AG04450 (cell line): ENCODE data around the gene CREB5. TPM values are rescaled to one million over a fixed set of nuclear protein-coding genes. Genes with fewer than 3 reads are reported as not detected.

Experiments used
- CTCF ChIA-PET: fragments of 300-600, 350-600 bp; formaldehyde crosslinking; extraction: SDS; loops from one replicate; lab custom pipeline; 2022; ENCODE audit warnings: antibody characterized with exemption, inconsistent platforms; lab: Charles Lee
- POLR2A ChIA-PET: fragments of 350-600 bp; formaldehyde crosslinking; extraction: SDS; loops from one replicate; lab custom pipeline; 2021; ENCODE audit warnings: antibody characterized with exemption, inconsistent platforms; lab: Yijun Ruan, JAX
- DNase-seq: peaks from one replicate; pipeline ENCODE4 v3.0.0-alpha.2; 2011; ENCODE audit warnings: low read depth, low spot score
- H3K27ac ChIP-seq: one replicate; pipeline ENCODE4 v1.5.1; 2012; ENCODE audit warnings: low read depth, low read length, control low read depth
- H3K27me3 ChIP-seq: one replicate; pipeline ENCODE4 v1.6.0; 2012; ENCODE audit warnings: low read length; ENCODE audit not compliant: control insufficient read depth, insufficient read depth
- H3K4me3 ChIP-seq: 2 replicates; pipeline ENCODE4 v1.5.1; 2011; ENCODE audit warnings: mild to moderate bottlenecking, low read depth, low read length, control low read depth
- H3K9me3 ChIP-seq: 2 replicates; pipeline ENCODE4 v1.5.1; 2012; ENCODE audit warnings: low read length; ENCODE audit not compliant: control insufficient read depth, insufficient read depth
- polyA plus RNA-seq: library from polyadenylated mRNA; depleted of rRNA; stranded (reverse); fragments of >200 nt; gene quantifications from 2 replicates; pipeline ENCODE4 v1.2.3, GENCODE V29; 2011
- TF ChIP-seq, protein P1 (sequence below): IDR thresholded peaks from 2 replicates; pipeline ENCODE4 v1.5.1; 2011; ENCODE audit warnings: low read depth, low read length, control low read depth, inconsistent platforms

Gene CREB5
- polyA plus RNA-seq, 1 experiment = 22.1 TPM

DNA sequence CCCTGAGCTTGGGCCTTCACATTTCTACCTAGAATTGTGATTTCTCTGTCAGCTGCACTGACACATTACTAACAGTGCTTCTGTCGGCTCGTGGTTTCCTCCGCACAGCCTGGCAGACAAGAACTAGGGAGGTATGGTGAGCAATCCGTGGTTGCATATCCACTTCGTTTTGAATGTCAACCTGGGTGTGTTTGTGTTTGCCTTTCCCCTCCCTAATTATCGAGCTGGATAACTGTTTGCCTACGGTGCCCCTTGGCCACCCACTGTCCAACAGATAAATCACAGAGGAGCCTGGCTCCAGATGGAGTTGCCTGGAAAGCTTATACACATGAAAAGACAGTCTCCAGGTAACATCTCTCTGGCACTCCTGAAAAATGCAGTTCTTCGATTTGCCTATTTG, 317.0 kb downstream of the CREB5 start:
- TF ChIP-seq, protein P1, sequence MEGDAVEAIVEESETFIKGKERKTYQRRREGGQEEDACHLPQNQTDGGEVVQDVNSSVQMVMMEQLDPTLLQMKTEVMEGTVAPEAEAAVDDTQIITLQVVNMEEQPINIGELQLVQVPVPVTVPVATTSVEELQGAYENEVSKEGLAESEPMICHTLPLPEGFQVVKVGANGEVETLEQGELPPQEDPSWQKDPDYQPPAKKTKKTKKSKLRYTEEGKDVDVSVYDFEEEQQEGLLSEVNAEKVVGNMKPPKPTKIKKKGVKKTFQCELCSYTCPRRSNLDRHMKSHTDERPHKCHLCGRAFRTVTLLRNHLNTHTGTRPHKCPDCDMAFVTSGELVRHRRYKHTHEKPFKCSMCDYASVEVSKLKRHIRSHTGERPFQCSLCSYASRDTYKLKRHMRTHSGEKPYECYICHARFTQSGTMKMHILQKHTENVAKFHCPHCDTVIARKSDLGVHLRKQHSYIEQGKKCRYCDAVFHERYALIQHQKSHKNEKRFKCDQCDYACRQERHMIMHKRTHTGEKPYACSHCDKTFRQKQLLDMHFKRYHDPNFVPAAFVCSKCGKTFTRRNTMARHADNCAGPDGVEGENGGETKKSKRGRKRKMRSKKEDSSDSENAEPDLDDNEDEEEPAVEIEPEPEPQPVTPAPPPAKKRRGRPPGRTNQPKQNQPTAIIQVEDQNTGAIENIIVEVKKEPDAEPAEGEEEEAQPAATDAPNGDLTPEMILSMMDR = no peak
- H3K9me3 ChIP-seq = no peaks in the 10 kb centered on the region
- H3K27ac ChIP-seq = no peak overlapping the region
- DNase-seq = no peak
- H3K4me3 ChIP-seq = no peak overlapping the region
- ChIA-PET CTCF (interaction anchor here (1.5 kb wide), 1 partner anchor 430 kb away, joined by 3 read pairs; no protein-coding TSS in a partner anchor), POLR2A (no interaction called here)
- H3K27me3 ChIP-seq = no peaks in the 10 kb centered on the region

DNA sequence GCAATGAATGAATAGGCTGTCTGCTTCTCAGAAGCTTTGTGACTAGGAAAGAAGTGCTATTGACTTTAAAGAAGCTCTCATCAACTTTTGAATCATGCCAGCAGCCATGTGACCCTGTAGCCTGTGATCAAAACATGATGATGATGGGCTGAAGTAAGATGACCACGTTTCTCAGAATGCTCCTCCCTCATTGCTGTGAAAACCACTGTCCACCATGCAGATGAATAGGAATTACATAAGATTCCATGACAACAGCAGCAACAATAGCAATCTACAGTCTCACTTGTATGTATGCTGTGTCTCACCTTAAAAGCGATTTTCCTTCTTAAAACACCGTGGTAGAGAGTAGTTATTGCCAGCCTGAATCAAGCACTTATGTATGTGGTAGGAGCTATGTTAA, 317.4 kb downstream of the CREB5 start:
- Histone ChIP-seq H3K27ac (no peak overlapping the region), H3K4me3 (no peak overlapping the region), H3K9me3 (no peaks in the 10 kb centered on the region), H3K27me3 (no peaks in the 10 kb centered on the region)
- TF ChIP-seq, protein P1 = no peak
- POLR2A ChIA-PET = no interaction called here
- DNase-seq = no peak
- CTCF ChIA-PET = interaction anchor here (1.5 kb wide), 1 partner anchor 430 kb away, joined by 3 read pairs; no protein-coding TSS in a partner anchor

DNA sequence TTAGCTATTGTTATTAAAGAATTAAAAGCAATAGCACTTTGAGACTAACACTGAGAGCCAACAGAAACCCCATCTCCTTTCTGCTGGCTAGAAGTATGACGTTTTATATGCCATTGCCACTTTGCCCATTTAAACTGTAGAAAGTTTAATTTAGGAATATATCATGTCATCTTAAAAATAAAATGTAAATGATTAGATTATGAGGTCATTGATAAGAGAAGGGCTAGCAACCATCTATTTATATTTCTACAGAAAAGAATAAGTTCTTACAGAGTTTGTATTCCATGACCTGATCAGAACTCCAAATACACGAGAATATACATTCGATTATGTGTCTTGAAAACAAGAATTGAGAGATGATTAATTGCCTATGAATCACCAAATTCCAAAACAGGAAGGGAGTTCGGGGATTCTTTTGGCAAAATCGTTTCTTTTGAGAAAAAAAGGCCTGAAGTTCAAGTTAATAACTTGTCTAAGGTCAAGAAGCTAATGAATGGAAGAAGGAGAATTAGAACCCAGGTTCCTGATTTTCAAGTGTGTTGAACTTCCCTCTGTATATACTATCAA, 318.9 kb downstream of the CREB5 start:
- ChIA-PET POLR2A (no interaction called here), CTCF (no interaction called here)
- Histone ChIP-seq H3K27ac (no peak overlapping the region), H3K4me3 (no peak overlapping the region), H3K27me3 (no peaks in the 10 kb centered on the region), H3K9me3 (no peaks in the 10 kb centered on the region)
- TF ChIP-seq, protein P1 = no peak
- DNase-seq = no peak

DNA sequence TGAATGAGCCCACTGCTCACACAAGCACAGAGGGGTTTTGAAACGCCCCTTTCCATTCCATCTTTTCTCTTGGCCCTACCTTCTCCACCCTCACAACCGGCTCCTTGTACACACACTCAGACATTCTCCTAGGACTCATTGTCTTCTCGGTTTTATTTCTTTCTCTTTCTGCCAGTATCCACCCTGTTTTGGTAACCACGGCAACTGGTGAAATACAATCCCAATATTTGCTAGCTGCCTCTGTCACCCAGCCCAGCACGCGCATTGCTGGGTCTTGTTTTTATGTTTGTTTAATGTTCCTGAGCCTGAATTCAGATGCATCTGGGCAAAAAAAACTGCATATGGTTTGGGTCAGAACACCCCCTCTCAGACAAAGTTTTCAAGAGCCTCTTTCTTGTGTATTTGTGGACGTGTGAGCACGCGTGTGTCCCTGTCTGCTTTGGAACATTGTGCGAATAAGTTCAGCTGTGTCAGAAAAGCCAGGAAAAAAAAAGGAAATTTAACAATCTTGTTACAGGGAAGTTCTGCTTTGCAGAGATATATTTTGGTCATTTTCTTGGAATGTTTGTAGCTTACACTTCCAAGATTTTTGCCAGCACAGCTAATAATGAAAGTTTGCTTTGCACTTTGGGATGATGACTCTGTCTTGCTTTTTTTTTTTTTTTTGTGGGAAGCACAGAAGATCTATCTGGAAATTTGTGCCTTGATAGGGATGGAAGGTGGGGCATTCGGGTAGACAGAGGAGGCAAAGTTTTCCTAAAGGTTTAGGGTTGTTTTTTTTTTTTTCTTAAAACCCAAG, 320.0 kb downstream of the CREB5 start:
- ChIA-PET CTCF (interaction anchor here (0.6 to 0.7 kb wide), 5 partner anchors 44 to 700 kb away, joined by 3 to 11 read pairs (median 6); no protein-coding TSS in a partner anchor), POLR2A (interaction anchor here (0.7 kb wide), 1 partner anchor 80 kb away, joined by 6 read pairs; no protein-coding TSS in a partner anchor)
- Histone ChIP-seq H3K27me3 (no peaks in the 10 kb centered on the region), H3K9me3 (no peaks in the 10 kb centered on the region), H3K27ac (no peak overlapping the region), H3K4me3 (no peak overlapping the region)
- peak; percentile 21 for DNase-seq
- TF ChIP-seq, protein P1 = no peak

DNA sequence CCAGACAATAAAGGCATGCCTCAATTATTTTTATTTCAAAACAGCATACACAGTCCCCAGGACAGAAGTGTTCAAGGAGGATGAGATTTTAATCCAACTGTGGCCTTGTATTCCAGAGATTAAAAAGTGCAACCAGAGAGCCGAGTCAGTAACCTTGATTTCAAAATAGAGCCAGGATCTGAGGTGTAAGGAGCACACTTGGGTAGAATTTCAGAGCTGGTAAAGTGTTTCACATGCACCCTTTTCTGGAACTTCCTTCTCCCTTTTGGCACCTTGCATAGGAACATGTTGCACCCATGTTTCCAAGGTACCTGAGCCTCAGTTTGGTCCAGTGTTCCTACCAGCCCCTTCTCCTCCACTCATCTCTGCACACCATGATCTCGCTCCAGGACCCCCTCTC, 320.7 kb downstream of the CREB5 start:
- H3K4me3 ChIP-seq = no peak overlapping the region
- TF ChIP-seq, protein P1 = no peak
- CTCF ChIA-PET = interaction anchor here (0.6 to 0.7 kb wide), 3 partner anchors 45 to 700 kb away, joined by 6 to 11 read pairs (median 6); no protein-coding TSS in a partner anchor
- H3K27ac ChIP-seq = no peak overlapping the region
- POLR2A ChIA-PET = interaction anchor here (0.7 kb wide), 1 partner anchor 79 kb away, joined by 6 read pairs; no protein-coding TSS in a partner anchor
- H3K27me3 ChIP-seq = no peaks in the 10 kb centered on the region
- no peak for DNase-seq
- H3K9me3 ChIP-seq = no peaks in the 10 kb centered on the region
